Measurements from ENCODE around the gene APLN. TPM values are rescaled to one million over a fixed set of nuclear protein-coding genes. Genes with fewer than 3 reads are reported as not detected.

APLN gene
- total RNA-seq, 1 donor from 2014 or later, result 0.43 TPM

- no peak for DNase-seq (ENCODE audit: low read depth)
Measured at GRCh38 chrX:129599499-129599898, 55.3 kb downstream of the APLN start.

GRCh38 chrX:129597905-129598304 lies 56.9 kb downstream of the APLN start:
- no peak for DNase-seq (ENCODE audit: low read depth)

GRCh38 chrX:129596077-129596476 lies 58.7 kb downstream of the APLN start:
- DNase-seq (ENCODE audit: low read depth), result no peak

Other genes starting within 250 kb of the APLN start
- 55.8 and 58.7 TPM in 2 replicates for gene SMARCA1, start 131.5 kb downstream of the APLN start, total RNA-seq
- gene OCRL, start 114.7 kb downstream of the APLN start, total RNA-seq, result 6.6 and 7.1 TPM in 2 replicates
- 0.16 TPM in 1 of 2 replicates, not detected in the other for gene XPNPEP2, start 84.0 kb upstream of the APLN start, total RNA-seq
- not detected in 2 replicates for gene SASH3, start 125.0 kb upstream of the APLN start, total RNA-seq
- 27.0 and 41.1 TPM in 2 replicates for gene ZDHHC9, start 188.9 kb upstream of the APLN start, total RNA-seq

All from myocyte (in vitro differentiated cells).